ENCODE measurements around the gene RC3H2. TPM values are rescaled to one million over a fixed set of nuclear protein-coding genes. Genes with fewer than 3 reads are reported as not detected.
"Not testable (repeated sequence)": the region's sequence is repeated elsewhere in the genome, so short reads cannot be mapped to it uniquely, and the experiment has no call there.

RC3H2 gene
- total and polyA plus RNA-seq, 4 donors, result 32.9 to 80.4 (median 52.6) TPM

- Histone ChIP-seq H3K27me3 (ENCODE audit: control insufficient read depth, insufficient read depth, low read length) (no peaks in the 10 kb centered on the region), H3K9me3 (ENCODE audit: control insufficient read depth, insufficient read depth, low read length) (no peaks in the 10 kb centered on the region), H3K4me3 (ENCODE audit: low read depth, low read length) (no peak overlapping the region), H3K4me1 (ENCODE audit: control insufficient read depth, insufficient read depth, low read length) (no peaks in the 10 kb centered on the region), H3K36me3 (ENCODE audit: control insufficient read depth, insufficient read depth, low read length) (peaks cover 48% of the 10 kb centered on the region), H3K27ac (ENCODE audit: low read depth, low read length) (no peak overlapping the region)
- WGBS (ENCODE audit: insufficient coverage), result no CpG with 5 or more reads among the region's 3 CpGs
- no peak for DNase-seq (ENCODE audit: low read depth in 4 of 6, low spot score in 6 of 6)
Observed at GRCh38 chr9:122888480-122888879, 16.7 kb downstream of the RC3H2 start.

- Histone ChIP-seq H3K27ac (ENCODE audit: low read depth, low read length) (no peak overlapping the region), H3K4me1 (ENCODE audit: control insufficient read depth, insufficient read depth, low read length) (no peaks in the 10 kb centered on the region), H3K9me3 (ENCODE audit: control insufficient read depth, insufficient read depth, low read length) (no peaks in the 10 kb centered on the region), H3K4me3 (ENCODE audit: low read depth, low read length) (no peak overlapping the region), H3K27me3 (ENCODE audit: control insufficient read depth, insufficient read depth, low read length) (no peaks in the 10 kb centered on the region), H3K36me3 (ENCODE audit: control insufficient read depth, insufficient read depth, low read length) (peaks cover 42% of the 10 kb centered on the region)
- no peak for DNase-seq (ENCODE audit: low read depth in 4 of 6, low spot score in 6 of 6)
- WGBS (ENCODE audit: insufficient coverage), result 100% methylated on average over 1 of the region's 2 CpGs
Observed at GRCh38 chr9:122883125-122883524, 22.0 kb downstream of the RC3H2 start.

- H3K27ac ChIP-seq (ENCODE audit: low read depth, low read length), result no peak overlapping the region
- no peak for DNase-seq (ENCODE audit: low read depth in 4 of 6, low spot score in 6 of 6)
- no peaks in the 10 kb centered on the region for H3K4me1 ChIP-seq (ENCODE audit: control insufficient read depth, insufficient read depth, low read length)
- no peaks in the 10 kb centered on the region for H3K9me3 ChIP-seq (ENCODE audit: control insufficient read depth, insufficient read depth, low read length)
- no peak overlapping the region for H3K4me3 ChIP-seq (ENCODE audit: low read depth, low read length)
- WGBS (ENCODE audit: insufficient coverage), result no CpG with 5 or more reads among the region's 2 CpGs
- no peaks in the 10 kb centered on the region for H3K27me3 ChIP-seq (ENCODE audit: control insufficient read depth, insufficient read depth, low read length)
- peaks cover 46% of the 10 kb centered on the region for H3K36me3 ChIP-seq (ENCODE audit: control insufficient read depth, insufficient read depth, low read length)
Observed at GRCh38 chr9:122879443-122879842, 25.7 kb downstream of the RC3H2 start.

- Histone ChIP-seq H3K27ac (ENCODE audit: low read depth, low read length) (no peak overlapping the region), H3K36me3 (ENCODE audit: control insufficient read depth, insufficient read depth, low read length) (peaks cover 51% of the 10 kb centered on the region), H3K4me1 (ENCODE audit: control insufficient read depth, insufficient read depth, low read length) (no peaks in the 10 kb centered on the region), H3K9me3 (ENCODE audit: control insufficient read depth, insufficient read depth, low read length) (no peaks in the 10 kb centered on the region), H3K4me3 (ENCODE audit: low read depth, low read length) (no peak overlapping the region), H3K27me3 (ENCODE audit: control insufficient read depth, insufficient read depth, low read length) (no peaks in the 10 kb centered on the region)
- 95% methylated on average over 1 of the region's 1 CpG for WGBS (ENCODE audit: insufficient coverage)
- DNase-seq (ENCODE audit: low read depth in 4 of 6, low spot score in 6 of 6), result no peak
Observed at GRCh38 chr9:122875523-122875922, 29.6 kb downstream of the RC3H2 start.

- DNase-seq (ENCODE audit: low read depth in 4 of 6, low spot score in 6 of 6); H3K27ac ChIP-seq (ENCODE audit: low read depth, low read length); H3K4me3 ChIP-seq (ENCODE audit: low read depth, low read length); H3K27me3 ChIP-seq (ENCODE audit: control insufficient read depth, insufficient read depth, low read length); H3K9me3 ChIP-seq (ENCODE audit: control insufficient read depth, insufficient read depth, low read length); H3K4me1 ChIP-seq (ENCODE audit: control insufficient read depth, insufficient read depth, low read length): not testable (repeated sequence)
- peaks cover 29% of the 10 kb centered on the region for H3K36me3 ChIP-seq (ENCODE audit: control insufficient read depth, insufficient read depth, low read length)
- WGBS (ENCODE audit: insufficient coverage), result 97% methylated on average over 6 of the region's 27 CpGs
Observed at GRCh38 chr9:122867276-122867675, 37.9 kb downstream of the RC3H2 start.

- DNase-seq (ENCODE audit: low read depth in 4 of 6, low spot score in 6 of 6), result no peak
- Histone ChIP-seq H3K27me3 (ENCODE audit: control insufficient read depth, insufficient read depth, low read length) (no peaks in the 10 kb centered on the region), H3K9me3 (ENCODE audit: control insufficient read depth, insufficient read depth, low read length) (no peaks in the 10 kb centered on the region), H3K36me3 (ENCODE audit: control insufficient read depth, insufficient read depth, low read length) (peaks cover 20% of the 10 kb centered on the region), H3K27ac (ENCODE audit: low read depth, low read length) (no peak overlapping the region), H3K4me1 (ENCODE audit: control insufficient read depth, insufficient read depth, low read length) (no peaks in the 10 kb centered on the region), H3K4me3 (ENCODE audit: low read depth, low read length) (no peak overlapping the region)
- no CpG with 5 or more reads among the region's 5 CpGs for WGBS (ENCODE audit: insufficient coverage)
Observed at GRCh38 chr9:122866079-122866478, 39.1 kb downstream of the RC3H2 start.

GRCh38 chr9:122865300-122865699 is 39.9 kb downstream of the RC3H2 start:
- Histone ChIP-seq H3K27ac (ENCODE audit: low read depth, low read length) (no peak overlapping the region), H3K4me3 (ENCODE audit: low read depth, low read length) (no peak overlapping the region), H3K9me3 (ENCODE audit: control insufficient read depth, insufficient read depth, low read length) (no peaks in the 10 kb centered on the region), H3K4me1 (ENCODE audit: control insufficient read depth, insufficient read depth, low read length) (no peaks in the 10 kb centered on the region), H3K27me3 (ENCODE audit: control insufficient read depth, insufficient read depth, low read length) (no peaks in the 10 kb centered on the region), H3K36me3 (ENCODE audit: control insufficient read depth, insufficient read depth, low read length) (peaks cover 17% of the 10 kb centered on the region)
- no peak for DNase-seq (ENCODE audit: low read depth in 4 of 6, low spot score in 6 of 6)
- 100% methylated on average over 3 of the region's 7 CpGs for WGBS (ENCODE audit: insufficient coverage)

- Histone ChIP-seq H3K4me1 (ENCODE audit: control insufficient read depth, insufficient read depth, low read length) (no peaks in the 10 kb centered on the region), H3K27me3 (ENCODE audit: control insufficient read depth, insufficient read depth, low read length) (no peaks in the 10 kb centered on the region), H3K27ac (ENCODE audit: low read depth, low read length) (no peak overlapping the region), H3K9me3 (ENCODE audit: control insufficient read depth, insufficient read depth, low read length) (no peaks in the 10 kb centered on the region), H3K36me3 (ENCODE audit: control insufficient read depth, insufficient read depth, low read length) (peaks cover 15% of the 10 kb centered on the region), H3K4me3 (ENCODE audit: low read depth, low read length) (no peak overlapping the region)
- no peak for DNase-seq (ENCODE audit: low read depth in 4 of 6, low spot score in 6 of 6)
- no CpG with 5 or more reads among the region's 3 CpGs for WGBS (ENCODE audit: insufficient coverage)
Observed at GRCh38 chr9:122863407-122863806, 41.8 kb downstream of the RC3H2 start.

- no peaks in the 10 kb centered on the region for H3K27me3 ChIP-seq (ENCODE audit: control insufficient read depth, insufficient read depth, low read length)
- 97% methylated on average over 4 of the region's 8 CpGs for WGBS (ENCODE audit: insufficient coverage)
- no peak for DNase-seq (ENCODE audit: low read depth in 4 of 6, low spot score in 6 of 6)
- H3K4me3 ChIP-seq (ENCODE audit: low read depth, low read length), result no peak overlapping the region
- H3K36me3 ChIP-seq (ENCODE audit: control insufficient read depth, insufficient read depth, low read length), result peaks cover 18% of the 10 kb centered on the region
- H3K27ac ChIP-seq (ENCODE audit: low read depth, low read length), result no peak overlapping the region
- H3K9me3 ChIP-seq (ENCODE audit: control insufficient read depth, insufficient read depth, low read length), result no peaks in the 10 kb centered on the region
- H3K4me1 ChIP-seq (ENCODE audit: control insufficient read depth, insufficient read depth, low read length), result no peaks in the 10 kb centered on the region
Observed at GRCh38 chr9:122860319-122861142, 44.6 kb downstream of the RC3H2 start.

GRCh38 chr9:122857815-122858214 is 47.3 kb downstream of the RC3H2 start:
- H3K36me3 ChIP-seq (ENCODE audit: control insufficient read depth, insufficient read depth, low read length), result peaks cover 25% of the 10 kb centered on the region
- no peak overlapping the region for H3K27ac ChIP-seq (ENCODE audit: low read depth, low read length)

More at GRCh38 chr9:122857815-122858214, 47.3 kb downstream of the RC3H2 start:
- no CpG with 5 or more reads among the region's 3 CpGs for WGBS (ENCODE audit: insufficient coverage)
- DNase-seq (ENCODE audit: low read depth in 4 of 6, low spot score in 6 of 6), result no peak
- Histone ChIP-seq H3K4me1 (ENCODE audit: control insufficient read depth, insufficient read depth, low read length) (no peaks in the 10 kb centered on the region), H3K9me3 (ENCODE audit: control insufficient read depth, insufficient read depth, low read length) (no peaks in the 10 kb centered on the region), H3K4me3 (ENCODE audit: low read depth, low read length) (no peak overlapping the region), H3K27me3 (ENCODE audit: control insufficient read depth, insufficient read depth, low read length) (no peaks in the 10 kb centered on the region)
